ENCODE results near the gene SUSD1. TPM values are rescaled to one million over a fixed set of nuclear protein-coding genes. Genes with fewer than 3 reads are reported as not detected.

Gene SUSD1
- total RNA-seq, 4 donors from 2014 or later: 5.9 to 10.0 (median 7.4) TPM

DNA sequence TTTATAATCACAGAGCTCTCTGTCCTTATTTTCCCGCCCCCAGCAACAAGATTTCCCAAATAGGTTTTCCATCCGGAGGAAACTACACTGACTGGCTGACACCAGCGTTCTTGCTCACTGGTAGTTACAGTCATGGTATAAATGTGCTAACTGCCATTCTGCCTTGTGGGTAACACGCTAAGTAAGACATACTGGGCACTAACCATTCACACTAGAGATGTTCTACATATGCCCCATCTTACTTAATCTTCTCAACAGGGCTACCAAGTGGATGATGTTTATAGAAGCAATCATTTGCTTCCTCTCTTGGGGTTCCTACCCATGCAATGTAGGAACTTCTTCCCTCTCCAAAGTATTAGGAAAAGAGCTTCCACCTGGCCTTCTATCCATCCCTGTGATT, 111.5 kb downstream of the SUSD1 start:
- Histone ChIP-seq H3K36me3 (no peaks in the 10 kb centered on the region), H3K9me3 (no peaks in the 10 kb centered on the region), H3K4me3 (no peak overlapping the region), H3K4me1 (peaks cover 0 to 26% (median 17%) of the 10 kb centered on the region in 3 donors), H3K27ac (no peak overlapping the region), H3K27me3 (no peaks in the 10 kb centered on the region)
- TF ChIP-seq POLR2A (IDR thresholded peaks at IDR 0.05) (no peak), EP300 (IDR thresholded peaks at IDR 0.05) (no peak), POLR2AphosphoS5 (IDR thresholded peaks at IDR 0.05) (no peak), CTCF (IDR thresholded peaks at IDR 0.05) (no peak)
- ATAC-seq: no peak
- 83 to 100% methylated on average over 1 to 4 of the region's 4 CpGs for WGBS, 2 donors (ENCODE audit: low coverage in 1 of 2)

- H3K9me3 ChIP-seq: no peaks in the 10 kb centered on the region
- no peak overlapping the region for H3K4me3 ChIP-seq
- H3K36me3 ChIP-seq: no peaks in the 10 kb centered on the region
- H3K27ac ChIP-seq: no peak overlapping the region
- peak; percentile 29 for ATAC-seq
- TF ChIP-seq EP300 (IDR thresholded peaks at IDR 0.05) (no peak), POLR2AphosphoS5 (IDR thresholded peaks at IDR 0.05) (no peak), CTCF (IDR thresholded peaks at IDR 0.05) (no peak), POLR2A (IDR thresholded peaks at IDR 0.05) (no peak)
- peaks cover 0 to 28% (median 17%) of the 10 kb centered on the region in 3 donors for H3K4me1 ChIP-seq
- H3K27me3 ChIP-seq: no peaks in the 10 kb centered on the region
These were observed 111.9 kb downstream of the SUSD1 start for GRCh38 chr9:112063151-112063550.

DNA sequence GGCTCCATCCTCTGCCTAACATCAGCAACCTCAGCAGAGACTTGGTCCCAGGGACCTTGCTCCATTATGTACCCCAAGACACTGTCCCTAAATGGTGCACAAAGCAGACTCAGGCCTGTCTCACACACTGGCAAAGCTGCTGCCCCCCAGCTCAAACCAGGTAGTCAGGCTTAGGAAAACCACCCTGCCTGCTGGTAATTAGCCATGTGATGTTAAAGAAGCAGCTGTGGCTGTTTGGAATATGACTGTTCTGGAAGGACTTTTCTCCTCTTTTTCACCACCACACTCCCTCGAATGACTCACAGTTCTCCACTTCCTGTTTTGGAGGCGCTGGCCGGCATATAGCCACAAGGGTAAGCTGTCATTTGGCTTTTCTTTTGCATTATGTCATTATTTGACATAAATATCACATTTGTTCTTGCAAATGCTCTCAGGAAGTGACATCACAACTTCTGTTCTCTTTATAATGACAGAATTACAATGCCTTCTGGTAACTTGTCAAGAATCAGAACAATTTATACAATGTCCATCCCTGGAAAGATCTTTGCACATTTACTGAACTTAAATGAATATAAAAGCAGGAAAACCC, 113.9 kb downstream of the SUSD1 start:
- Histone ChIP-seq H3K27ac (peak overlapping the region; percentile 36 to 82 (median 76)), H3K27me3 (no peaks in the 10 kb centered on the region), H3K4me1 (peaks cover 0 to 28% (median 17%) of the 10 kb centered on the region in 3 donors), H3K4me3 (no peak overlapping the region), H3K36me3 (no peaks in the 10 kb centered on the region), H3K9me3 (no peaks in the 10 kb centered on the region)
- peak; percentile 55 for TF ChIP-seq POLR2AphosphoS5 (IDR thresholded peaks at IDR 0.05)
- TF ChIP-seq POLR2A (IDR thresholded peaks at IDR 0.05): no peak
- peak; percentile 81 for ATAC-seq
- WGBS, 2 donors (ENCODE audit: low coverage in 1 of 2): 0 to 21% methylated on average over 3 of the region's 3 CpGs

DNA sequence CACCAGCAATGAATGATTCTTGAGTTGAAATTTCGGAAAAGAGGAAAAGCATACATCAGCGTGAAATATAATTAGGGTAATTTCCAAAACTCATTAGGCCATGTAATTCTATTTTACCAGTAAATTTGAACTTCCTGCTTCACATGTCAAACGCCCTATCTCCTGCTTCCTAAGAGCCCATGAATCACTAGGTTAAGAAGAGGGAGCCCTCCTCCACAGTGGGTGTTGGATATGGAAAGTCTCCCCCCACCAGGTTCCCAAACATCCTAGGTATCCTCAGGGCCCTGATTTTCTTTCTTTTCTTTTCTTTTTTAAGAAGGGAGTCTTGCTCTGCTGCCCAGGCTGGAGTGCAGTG, 115.2 kb downstream of the SUSD1 start:
- H3K27ac ChIP-seq: peak overlapping the region in 3 of 4 donors; percentile 71 to 82 (median 81)

More for the DNA sequence above, 115.2 kb downstream of the SUSD1 start:
- ATAC-seq: no peak
- H3K4me1 ChIP-seq: peaks cover 0 to 28% (median 17%) of the 10 kb centered on the region in 3 donors
- no peak overlapping the region for H3K4me3 ChIP-seq
- H3K9me3 ChIP-seq: no peaks in the 10 kb centered on the region
- no peaks in the 10 kb centered on the region for H3K36me3 ChIP-seq
- TF ChIP-seq POLR2A (IDR thresholded peaks at IDR 0.05) (no peak), POLR2AphosphoS5 (IDR thresholded peaks at IDR 0.05) (no peak), EP300 (IDR thresholded peaks at IDR 0.05) (no peak), CTCF (IDR thresholded peaks at IDR 0.05) (no peak)
- WGBS, 2 donors (ENCODE audit: low coverage in 1 of 2): 80 to 84% methylated on average over 2 to 3 of the region's 3 CpGs
- no peaks in the 10 kb centered on the region for H3K27me3 ChIP-seq
